Measurements from ENCODE around the gene MIA2. TPM values are rescaled to one million over a fixed set of nuclear protein-coding genes. Genes with fewer than 3 reads are reported as not detected.
A peak's percentile ranks its signal among the peaks of the same experiment; 100 is the strongest.

MIA2 gene
- total RNA-seq, 1 donor from 2014 or later, result 34.2 TPM

DNA sequence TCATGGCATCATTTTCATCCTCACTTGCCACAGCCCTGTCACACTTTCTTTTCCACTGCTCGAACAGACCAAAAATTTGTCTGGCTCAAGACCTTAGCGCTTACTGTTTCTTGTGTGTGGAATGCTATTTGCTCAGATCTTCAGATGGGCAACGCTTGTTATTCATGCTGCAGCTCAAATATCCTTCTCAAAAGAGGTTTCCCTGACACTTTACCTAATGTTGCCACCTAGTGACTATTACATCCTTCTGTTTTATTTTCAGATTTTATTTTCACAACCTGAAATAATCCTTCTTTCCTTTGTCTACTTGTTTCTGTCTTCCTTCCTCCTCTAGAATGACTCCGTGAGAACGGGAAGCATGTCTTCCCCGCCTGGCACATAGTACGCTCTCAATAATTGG, 192.9 kb downstream of the MIA2 start:
- Histone ChIP-seq H3K27ac (no peak overlapping the region), H3K4me1 (peaks cover 70% of the 10 kb centered on the region), H3K9me3 (no peaks in the 10 kb centered on the region), H3K4me3 (no peak overlapping the region), H3K36me3 (no peaks in the 10 kb centered on the region), H3K27me3 (ENCODE audit: low read depth) (no peaks in the 10 kb centered on the region)
- intact Hi-C loops (cut with DNase I), result no loop called here
- ATAC-seq (peak; percentile 15 to 51), DNase-seq (no peak)
- TF ChIP-seq, protein P1, sequence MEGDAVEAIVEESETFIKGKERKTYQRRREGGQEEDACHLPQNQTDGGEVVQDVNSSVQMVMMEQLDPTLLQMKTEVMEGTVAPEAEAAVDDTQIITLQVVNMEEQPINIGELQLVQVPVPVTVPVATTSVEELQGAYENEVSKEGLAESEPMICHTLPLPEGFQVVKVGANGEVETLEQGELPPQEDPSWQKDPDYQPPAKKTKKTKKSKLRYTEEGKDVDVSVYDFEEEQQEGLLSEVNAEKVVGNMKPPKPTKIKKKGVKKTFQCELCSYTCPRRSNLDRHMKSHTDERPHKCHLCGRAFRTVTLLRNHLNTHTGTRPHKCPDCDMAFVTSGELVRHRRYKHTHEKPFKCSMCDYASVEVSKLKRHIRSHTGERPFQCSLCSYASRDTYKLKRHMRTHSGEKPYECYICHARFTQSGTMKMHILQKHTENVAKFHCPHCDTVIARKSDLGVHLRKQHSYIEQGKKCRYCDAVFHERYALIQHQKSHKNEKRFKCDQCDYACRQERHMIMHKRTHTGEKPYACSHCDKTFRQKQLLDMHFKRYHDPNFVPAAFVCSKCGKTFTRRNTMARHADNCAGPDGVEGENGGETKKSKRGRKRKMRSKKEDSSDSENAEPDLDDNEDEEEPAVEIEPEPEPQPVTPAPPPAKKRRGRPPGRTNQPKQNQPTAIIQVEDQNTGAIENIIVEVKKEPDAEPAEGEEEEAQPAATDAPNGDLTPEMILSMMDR (IDR thresholded peaks at IDR 0.05), result peak; percentile 23

DNA sequence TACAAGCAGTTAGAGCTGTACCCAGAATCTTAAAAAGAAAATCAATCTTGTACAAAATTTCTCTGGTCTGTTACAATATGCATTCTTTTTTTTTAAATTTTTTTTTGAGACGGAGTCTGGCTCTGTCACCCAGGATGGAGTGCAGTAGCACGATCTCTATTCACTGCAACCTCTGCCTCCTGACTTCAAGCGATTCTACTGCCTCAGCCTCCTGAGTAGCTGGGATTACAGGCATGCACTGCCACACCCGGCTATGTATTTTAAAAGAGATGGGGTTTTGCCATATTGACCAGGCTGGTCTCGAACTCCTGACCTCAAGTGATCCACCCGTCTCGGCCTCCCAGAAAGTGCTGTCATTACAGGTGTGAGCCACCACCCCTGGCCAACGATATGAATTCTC, 194.4 kb downstream of the MIA2 start:
- no peaks in the 10 kb centered on the region for H3K27me3 ChIP-seq (ENCODE audit: low read depth)
- H3K4me1 ChIP-seq, result peaks cover 70% of the 10 kb centered on the region
- H3K27ac ChIP-seq, result no peak overlapping the region
- H3K9me3 ChIP-seq, result no peaks in the 10 kb centered on the region
- TF ChIP-seq, protein P1 (IDR thresholded peaks at IDR 0.05), result no peak
- intact Hi-C loops (cut with DNase I), result no loop called here
- H3K4me3 ChIP-seq, result no peak overlapping the region
- DNase-seq (no peak), ATAC-seq (no peak)
- no peaks in the 10 kb centered on the region for H3K36me3 ChIP-seq

DNA sequence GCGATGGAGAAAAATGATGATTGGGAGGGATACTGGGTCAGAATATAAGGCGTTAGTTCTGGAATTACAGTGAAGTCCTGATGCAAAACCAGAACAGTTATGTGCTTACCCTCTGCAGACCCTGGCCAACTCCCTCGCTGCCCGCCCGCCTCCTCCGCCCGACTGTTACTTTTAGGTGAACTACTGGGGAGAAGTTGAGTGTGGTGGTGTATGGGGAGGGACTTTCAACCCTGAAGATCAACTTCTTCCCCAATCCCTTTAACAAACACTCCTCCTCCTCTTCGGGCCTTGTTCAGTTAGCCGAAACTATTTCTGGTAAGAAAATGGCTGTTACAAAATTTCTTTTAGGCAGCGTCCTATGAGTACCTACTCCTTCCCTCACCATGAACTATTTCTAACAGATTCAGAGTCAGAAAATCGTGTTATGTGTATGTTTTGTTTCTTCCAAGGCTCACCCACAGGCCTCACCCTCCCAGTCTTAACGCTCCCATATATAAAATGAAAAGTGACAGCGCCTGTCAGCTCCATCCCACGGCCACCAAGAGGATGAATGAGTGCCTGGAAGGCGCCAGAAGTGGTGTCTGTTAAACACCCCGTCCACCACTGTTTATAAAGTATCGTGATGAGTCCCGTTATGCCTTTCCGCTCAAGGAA, 197.2 kb downstream of the MIA2 start:
- Histone ChIP-seq H3K27me3 (ENCODE audit: low read depth) (no peaks in the 10 kb centered on the region), H3K9me3 (no peaks in the 10 kb centered on the region), H3K4me3 (peak overlapping the region; percentile 94), H3K36me3 (no peaks in the 10 kb centered on the region), H3K27ac (peak overlapping the region; percentile 99), H3K4me1 (peaks cover 57% of the 10 kb centered on the region)
- TF ChIP-seq, protein P1 (IDR thresholded peaks at IDR 0.05), result no peak
- intact Hi-C loops (cut with DNase I), result no loop called here
- ATAC-seq (no peak), DNase-seq (no peak)

DNA sequence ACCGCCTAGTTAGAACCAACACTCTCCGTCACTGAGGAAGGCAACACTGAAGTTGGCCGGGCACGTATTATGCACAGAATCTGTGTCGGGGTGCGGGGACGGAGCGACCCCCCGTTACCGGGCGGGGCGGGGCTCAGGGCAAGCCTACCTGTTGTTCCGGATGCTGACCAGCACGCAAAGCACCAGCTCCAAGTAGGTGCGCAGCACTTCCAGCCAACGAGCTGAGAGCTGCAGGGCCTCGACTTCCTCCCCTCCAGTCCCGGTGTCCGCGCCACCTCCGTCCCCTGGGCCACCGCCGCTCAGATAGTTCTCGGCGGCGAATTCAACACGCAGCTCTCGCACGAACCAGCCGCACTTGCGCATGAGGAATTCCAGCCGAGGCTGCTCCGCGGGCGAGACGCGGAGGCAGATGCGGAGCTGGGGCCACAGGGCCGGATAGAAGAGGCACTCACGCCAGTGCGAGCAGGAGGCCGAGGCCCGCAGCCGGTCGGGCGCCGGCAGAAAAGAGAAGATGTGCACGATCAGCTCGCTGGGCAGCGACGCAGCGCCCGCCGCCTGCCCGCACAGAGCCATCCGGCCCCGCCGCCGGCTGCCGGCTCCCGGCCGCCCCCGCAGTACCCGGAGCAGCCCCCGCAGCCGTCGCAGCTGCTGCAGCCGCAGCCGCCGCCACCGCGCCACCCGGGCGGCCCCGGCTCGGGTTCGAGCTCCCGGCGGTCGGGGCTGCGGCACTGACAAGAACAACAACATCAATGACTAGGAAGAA, 197.9 kb downstream of the MIA2 start:
- peak; percentile 2 to 23 for ATAC-seq
- DNase-seq, result peak; percentile 77
- TF ChIP-seq, protein P1 (IDR thresholded peaks at IDR 0.05), result no peak

DNA sequence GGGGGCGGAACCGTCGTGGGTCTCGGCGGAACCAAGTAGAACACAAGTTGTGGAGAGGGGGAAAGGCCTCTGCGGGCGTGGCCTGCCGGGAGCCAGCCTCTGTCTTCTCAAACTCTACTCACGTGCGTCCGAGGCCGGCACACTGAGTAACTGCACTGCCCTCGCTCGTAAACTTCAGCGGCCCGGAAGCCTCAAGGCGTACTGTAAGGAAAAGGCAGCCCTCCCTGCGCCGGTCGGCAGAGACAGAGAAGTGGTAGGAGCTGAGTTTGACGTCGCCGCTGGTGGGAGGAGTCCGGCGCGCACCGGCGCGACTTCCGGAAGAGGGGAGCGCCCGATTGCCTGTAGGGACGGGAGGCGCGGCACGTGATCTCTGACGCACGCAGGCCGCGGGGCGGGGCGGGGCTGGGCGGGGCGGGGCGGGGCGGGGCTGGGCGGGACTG, 198.5 kb downstream of the MIA2 start, which contains the start of gene FBXO33:
Gene FBXO33 (minus strand): TSS at position 255 of the 440 bp plus-strand sequence. CDS start 271 bp downstream, outside the sequence.
- TF ChIP-seq, protein P1 (IDR thresholded peaks at IDR 0.05), result no peak

More for the DNA sequence above, 197.9 kb downstream of the MIA2 start:
- no peaks in the 10 kb centered on the region for H3K36me3 ChIP-seq
- H3K27ac ChIP-seq, result peak overlapping the region; percentile 99
- intact Hi-C loops (cut with DNase I), result no loop called here
- no peaks in the 10 kb centered on the region for H3K9me3 ChIP-seq
- peaks cover 50% of the 10 kb centered on the region for H3K4me1 ChIP-seq
- peak overlapping the region; percentile 94 for H3K4me3 ChIP-seq
- H3K27me3 ChIP-seq (ENCODE audit: low read depth), result no peaks in the 10 kb centered on the region

More for the DNA sequence above, 198.5 kb downstream of the MIA2 start, which contains the start of gene FBXO33:
- no peaks in the 10 kb centered on the region for H3K36me3 ChIP-seq
- peaks cover 44% of the 10 kb centered on the region for H3K4me1 ChIP-seq
- intact Hi-C loops (cut with DNase I), result no loop called here
- H3K27me3 ChIP-seq (ENCODE audit: low read depth), result no peaks in the 10 kb centered on the region
- H3K4me3 ChIP-seq, result peak within 1 kb of the TSS; percentile 94
- DNase-seq, result peak; percentile 98
- H3K27ac ChIP-seq, result peak within 1 kb of the TSS; percentile 99
- ATAC-seq, result peak; percentile 94 to 96
- H3K9me3 ChIP-seq, result no peaks in the 10 kb centered on the region

All from lower lobe of right lung (tissue), 2 donors.